Stimulated activated CD8-positive, alpha-beta memory T cell treated with anti-CD3 and anti-CD28 coated beads, Interleukin-12 subunit alpha, Interleukin-12 subunit beta, amount 100 ng/mL, for 24 hours (primary cell): ENCODE results near the gene TMEM161A.

Experiments used
- DNase-seq: peaks from one replicate; pipeline ENCODE4 v3.0.0-alpha.2; 2020; ENCODE audit errors: extremely low read depth

Gene TMEM161A

GRCh38 chr19:19098084-19098702 is 40.1 kb downstream of the TMEM161A start:
- DNase-seq: no peak

- DNase-seq: no peak
Observed at GRCh38 chr19:19096641-19097627, 41.3 kb downstream of the TMEM161A start.

- DNase-seq: no peak
Observed at GRCh38 chr19:19095691-19096090, 42.6 kb downstream of the TMEM161A start.

GRCh38 chr19:19094513-19094912 is 43.8 kb downstream of the TMEM161A start:
- DNase-seq: no peak

GRCh38 chr19:19087676-19088075 is 50.6 kb downstream of the TMEM161A start:
- no peak for DNase-seq

- DNase-seq: no peak
Observed at GRCh38 chr19:19083413-19084178, 54.7 kb downstream of the TMEM161A start.

- no peak for DNase-seq
Observed at GRCh38 chr19:19081642-19082151, 56.6 kb downstream of the TMEM161A start.

- no peak for DNase-seq
Observed at GRCh38 chr19:19079571-19079970, 58.7 kb downstream of the TMEM161A start.

GRCh38 chr19:19078801-19079200 is 59.5 kb downstream of the TMEM161A start:
- no peak for DNase-seq

- DNase-seq: no peak
Observed at GRCh38 chr19:19077103-19077502, 61.2 kb downstream of the TMEM161A start.

- DNase-seq: no peak
Observed at GRCh38 chr19:19076476-19076875, 61.8 kb downstream of the TMEM161A start.

- DNase-seq: no peak
Observed at GRCh38 chr19:19075126-19075525, 63.2 kb downstream of the TMEM161A start.

GRCh38 chr19:19074196-19074882 is 63.9 kb downstream of the TMEM161A start:
- no peak for DNase-seq

- no peak for DNase-seq
Observed at GRCh38 chr19:19071897-19072296, 66.4 kb downstream of the TMEM161A start.
